ENCODE data around the gene GAS2L3. TPM values are rescaled to one million over a fixed set of nuclear protein-coding genes. Genes with fewer than 3 reads are reported as not detected.
"Not testable (repeated sequence)": the region's sequence is repeated elsewhere in the genome, so short reads cannot be mapped to it uniquely, and the experiment has no call there.

GAS2L3 gene
- total RNA-seq, 1 experiment from 2014 or later: 38.7 TPM

- TF ChIP-seq MAX (IDR thresholded peaks at IDR 0.05) (no peak), ZBTB33 (IDR thresholded peaks at IDR 0.05; ENCODE audit: extremely low read depth, insufficient replicate concordance, low read length) (no peak), JUND (IDR thresholded peaks at IDR 0.05) (no peak), CBX3 (IDR thresholded peaks at IDR 0.05; ENCODE audit: low read depth) (no peak), CTCF (IDR thresholded peaks at IDR 0.05 in 2 of 3, conservative IDR thresholded peaks at IDR 0.05 in 1 of 3; ENCODE audit: borderline replicate concordance in 1 of 3, insufficient read depth in 1 of 3, low read depth in 2 of 3, low read length in 2 of 3) (no peak), ATF3 (IDR thresholded peaks at IDR 0.05) (no peak)
These were observed 16.1 kb upstream of the GAS2L3 start (continued) for GRCh38 chr12:100557357-100557756.

- CTCF ChIA-PET; BruUV-seq (replicated peaks); H3K4me3 ChIP-seq (replicated peaks in 1 of 2; ENCODE audit: low read depth in 1 of 2, low read length in 2 of 2); H3K27ac ChIP-seq (ENCODE audit: low read depth, low read length); RAD21 ChIA-PET (ENCODE audit: low non-redundant PET in 1 of 2, low total read pairs in 2 of 2, uncharacterized antibody in 2 of 2, unreplicated experiment in 2 of 2); H3K9me3 ChIP-seq (ENCODE audit: control insufficient read depth in 1 of 2, insufficient read depth in 1 of 2, low read depth in 1 of 2, low read length in 2 of 2); H3K9me2 ChIP-seq (ENCODE audit: insufficient read depth); H2AFZ ChIP-seq (ENCODE audit: low read depth, low read length, poor library complexity, severe bottlenecking); H4K20me1 ChIP-seq (ENCODE audit: insufficient read depth); H3K79me2 ChIP-seq (ENCODE audit: insufficient read depth, low read length); H3K4me1 ChIP-seq (ENCODE audit: control insufficient read depth in 1 of 2, insufficient read depth in 2 of 2, low read length in 2 of 2); H3K9ac ChIP-seq (ENCODE audit: low read length); DNase-seq (ENCODE audit: low read depth, low spot score); intact Hi-C loops (cut with micrococcal nuclease); H3K27me3 ChIP-seq (ENCODE audit: insufficient read depth, low read length); ATAC-seq; H3K36me3 ChIP-seq (ENCODE audit: control insufficient read depth in 1 of 2, insufficient read depth in 2 of 2, low read length in 2 of 2); H3K4me2 ChIP-seq (ENCODE audit: low read length); POLR2A ChIA-PET: not testable (repeated sequence)
These were observed 14.2 kb upstream of the GAS2L3 start for GRCh38 chr12:100559261-100559660.
